ENCODE measurements around the gene VPS13D.
A peak's percentile ranks its signal among the peaks of the same experiment; 100 is the strongest.

Gene VPS13D

GRCh38 chr1:12341667-12342066 is 111.8 kb downstream of the VPS13D start:
- Histone ChIP-seq H3K36me3 (ENCODE audit: insufficient read depth, low read length) (peaks cover 55% of the 10 kb centered on the region), H3K4me1 (ENCODE audit: control insufficient read depth, insufficient read depth, low read length) (peaks cover 10% of the 10 kb centered on the region), H3K27me3 (ENCODE audit: control insufficient read depth, insufficient read depth, low read length) (no peaks in the 10 kb centered on the region), H3K9me3 (replicated peaks; ENCODE audit: low read length) (no peaks in the 10 kb centered on the region), H3K4me2 (ENCODE audit: low read length) (no peak overlapping the region), H3K4me3 (ENCODE audit: low read length) (no peak overlapping the region), H3K9ac (ENCODE audit: low read depth, low read length) (no peak overlapping the region)

- Histone ChIP-seq H3K4me1 (ENCODE audit: control insufficient read depth, insufficient read depth, low read length) (peaks cover 10% of the 10 kb centered on the region), H3K36me3 (ENCODE audit: insufficient read depth, low read length) (peaks cover 55% of the 10 kb centered on the region)
These were observed 112.7 kb downstream of the VPS13D start for GRCh38 chr1:12342401-12343003.

GRCh38 chr1:12343823-12344487 is 114.1 kb downstream of the VPS13D start:
- peaks cover 10% of the 10 kb centered on the region for H3K4me1 ChIP-seq (ENCODE audit: control insufficient read depth, insufficient read depth, low read length)

More at GRCh38 chr1:12342401-12343003, 112.7 kb downstream of the VPS13D start:
- Histone ChIP-seq H3K9ac (ENCODE audit: low read depth, low read length) (no peak overlapping the region), H3K9me3 (replicated peaks; ENCODE audit: low read length) (no peaks in the 10 kb centered on the region), H3K27me3 (ENCODE audit: control insufficient read depth, insufficient read depth, low read length) (no peaks in the 10 kb centered on the region), H3K4me2 (ENCODE audit: low read length) (no peak overlapping the region), H3K4me3 (ENCODE audit: low read length) (no peak overlapping the region)

GRCh38 chr1:12344596-12345349 is 114.9 kb downstream of the VPS13D start:
- Histone ChIP-seq H3K9ac (ENCODE audit: low read depth, low read length) (no peak overlapping the region), H3K4me1 (ENCODE audit: control insufficient read depth, insufficient read depth, low read length) (peaks cover 10% of the 10 kb centered on the region), H3K4me2 (ENCODE audit: low read length) (no peak overlapping the region), H3K4me3 (ENCODE audit: low read length) (no peak overlapping the region), H3K36me3 (ENCODE audit: insufficient read depth, low read length) (peaks cover 68% of the 10 kb centered on the region), H3K9me3 (replicated peaks; ENCODE audit: low read length) (no peaks in the 10 kb centered on the region), H3K27me3 (ENCODE audit: control insufficient read depth, insufficient read depth, low read length) (no peaks in the 10 kb centered on the region)

More at GRCh38 chr1:12343823-12344487, 114.1 kb downstream of the VPS13D start:
- no peak overlapping the region for H3K9ac ChIP-seq (ENCODE audit: low read depth, low read length)
- no peak overlapping the region for H3K4me3 ChIP-seq (ENCODE audit: low read length)
- peaks cover 65% of the 10 kb centered on the region for H3K36me3 ChIP-seq (ENCODE audit: insufficient read depth, low read length)
- no peaks in the 10 kb centered on the region for H3K9me3 ChIP-seq (replicated peaks; ENCODE audit: low read length)
- H3K27me3 ChIP-seq (ENCODE audit: control insufficient read depth, insufficient read depth, low read length) = no peaks in the 10 kb centered on the region
- no peak overlapping the region for H3K4me2 ChIP-seq (ENCODE audit: low read length)

GRCh38 chr1:12345350-12346217 is 115.8 kb downstream of the VPS13D start:
- Histone ChIP-seq H3K4me2 (ENCODE audit: low read length) (no peak overlapping the region), H3K9ac (ENCODE audit: low read depth, low read length) (no peak overlapping the region), H3K36me3 (ENCODE audit: insufficient read depth, low read length) (peaks cover 69% of the 10 kb centered on the region), H3K27me3 (ENCODE audit: control insufficient read depth, insufficient read depth, low read length) (no peaks in the 10 kb centered on the region), H3K4me1 (ENCODE audit: control insufficient read depth, insufficient read depth, low read length) (peaks cover 10% of the 10 kb centered on the region), H3K9me3 (replicated peaks; ENCODE audit: low read length) (no peaks in the 10 kb centered on the region), H3K4me3 (ENCODE audit: low read length) (no peak overlapping the region)

GRCh38 chr1:12346483-12347151 is 116.8 kb downstream of the VPS13D start:
- H3K4me3 ChIP-seq (ENCODE audit: low read length) = no peak overlapping the region
- peaks cover 10% of the 10 kb centered on the region for H3K4me1 ChIP-seq (ENCODE audit: control insufficient read depth, insufficient read depth, low read length)
- peaks cover 70% of the 10 kb centered on the region for H3K36me3 ChIP-seq (ENCODE audit: insufficient read depth, low read length)
- H3K9ac ChIP-seq (ENCODE audit: low read depth, low read length) = no peak overlapping the region
- H3K9me3 ChIP-seq (replicated peaks; ENCODE audit: low read length) = no peaks in the 10 kb centered on the region
- H3K27me3 ChIP-seq (ENCODE audit: control insufficient read depth, insufficient read depth, low read length) = no peaks in the 10 kb centered on the region
- H3K4me2 ChIP-seq (ENCODE audit: low read length) = no peak overlapping the region

- no peaks in the 10 kb centered on the region for H3K4me1 ChIP-seq (ENCODE audit: control insufficient read depth, insufficient read depth, low read length)
- H3K27me3 ChIP-seq (ENCODE audit: control insufficient read depth, insufficient read depth, low read length) = no peaks in the 10 kb centered on the region
- H3K4me2 ChIP-seq (ENCODE audit: low read length) = no peak overlapping the region
- no peak overlapping the region for H3K4me3 ChIP-seq (ENCODE audit: low read length)
- no peak overlapping the region for H3K9ac ChIP-seq (ENCODE audit: low read depth, low read length)
- H3K36me3 ChIP-seq (ENCODE audit: insufficient read depth, low read length) = peaks cover 66% of the 10 kb centered on the region
- no peaks in the 10 kb centered on the region for H3K9me3 ChIP-seq (replicated peaks; ENCODE audit: low read length)
These were observed 118.3 kb downstream of the VPS13D start for GRCh38 chr1:12348113-12348512.

- no peaks in the 10 kb centered on the region for H3K9me3 ChIP-seq (replicated peaks; ENCODE audit: low read length)
- peaks cover 3% of the 10 kb centered on the region for H3K4me1 ChIP-seq (ENCODE audit: control insufficient read depth, insufficient read depth, low read length)
- no peak overlapping the region for H3K4me2 ChIP-seq (ENCODE audit: low read length)
- no peak overlapping the region for H3K4me3 ChIP-seq (ENCODE audit: low read length)
- no peaks in the 10 kb centered on the region for H3K27me3 ChIP-seq (ENCODE audit: control insufficient read depth, insufficient read depth, low read length)
- peaks cover 69% of the 10 kb centered on the region for H3K36me3 ChIP-seq (ENCODE audit: insufficient read depth, low read length)
- H3K9ac ChIP-seq (ENCODE audit: low read depth, low read length) = no peak overlapping the region
These were observed 124.2 kb downstream of the VPS13D start for GRCh38 chr1:12353981-12354380.

- Histone ChIP-seq H3K27me3 (ENCODE audit: control insufficient read depth, insufficient read depth, low read length) (no peaks in the 10 kb centered on the region), H3K9me3 (replicated peaks; ENCODE audit: low read length) (no peaks in the 10 kb centered on the region), H3K9ac (ENCODE audit: low read depth, low read length) (no peak overlapping the region), H3K36me3 (ENCODE audit: insufficient read depth, low read length) (peaks cover 62% of the 10 kb centered on the region), H3K4me3 (ENCODE audit: low read length) (no peak overlapping the region), H3K4me1 (ENCODE audit: control insufficient read depth, insufficient read depth, low read length) (peaks cover 3% of the 10 kb centered on the region), H3K4me2 (ENCODE audit: low read length) (peak overlapping the region; percentile 36)
These were observed 126.4 kb downstream of the VPS13D start for GRCh38 chr1:12356004-12356890.

GRCh38 chr1:12358499-12358898 is 128.7 kb downstream of the VPS13D start:
- Histone ChIP-seq H3K27me3 (ENCODE audit: control insufficient read depth, insufficient read depth, low read length) (no peaks in the 10 kb centered on the region), H3K36me3 (ENCODE audit: insufficient read depth, low read length) (peaks cover 67% of the 10 kb centered on the region), H3K9ac (ENCODE audit: low read depth, low read length) (no peak overlapping the region), H3K4me3 (ENCODE audit: low read length) (no peak overlapping the region), H3K4me2 (ENCODE audit: low read length) (no peak overlapping the region), H3K4me1 (ENCODE audit: control insufficient read depth, insufficient read depth, low read length) (peaks cover 3% of the 10 kb centered on the region), H3K9me3 (replicated peaks; ENCODE audit: low read length) (no peaks in the 10 kb centered on the region)

Data from skeletal muscle satellite cell (primary cell).